Kasumi-1 (cell line): ENCODE measurements around the gene STX18.
"Not testable (repeated sequence)": the region's sequence is repeated elsewhere in the genome, so short reads cannot be mapped to it uniquely, and the experiment has no call there.

Experiments
- DNase-seq, 2 experiments: peaks; one replicate each; lab custom pipeline; 2025; lab: John Stamatoyannopoulos, UW

The STX18 gene

GRCh38 chr4:4507923-4508322 lies 33.9 kb downstream of the STX18 start:
- peak in 1 of 2 experiments; percentile 11 for DNase-seq

DNA sequence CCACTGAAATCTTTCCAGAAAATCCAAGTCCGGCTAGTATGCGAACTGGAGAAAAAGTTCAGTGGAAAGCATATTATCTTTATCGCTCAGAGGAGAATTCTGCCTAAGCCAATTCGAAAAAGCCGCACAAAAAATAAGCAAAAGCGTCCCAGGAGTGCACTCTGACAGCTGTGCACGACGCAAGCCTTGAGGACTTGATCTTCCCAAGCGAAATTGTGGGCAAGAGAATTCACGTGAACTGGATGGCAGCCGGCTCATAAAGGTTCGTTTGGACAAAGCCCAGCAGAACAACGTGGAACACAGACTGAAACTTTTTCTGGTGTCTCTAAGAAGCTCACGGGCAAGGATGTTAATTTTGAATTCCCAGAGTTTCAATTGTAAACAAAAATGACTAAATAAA lies 34.4 kb downstream of the STX18 start:
- no peak for DNase-seq

DNA sequence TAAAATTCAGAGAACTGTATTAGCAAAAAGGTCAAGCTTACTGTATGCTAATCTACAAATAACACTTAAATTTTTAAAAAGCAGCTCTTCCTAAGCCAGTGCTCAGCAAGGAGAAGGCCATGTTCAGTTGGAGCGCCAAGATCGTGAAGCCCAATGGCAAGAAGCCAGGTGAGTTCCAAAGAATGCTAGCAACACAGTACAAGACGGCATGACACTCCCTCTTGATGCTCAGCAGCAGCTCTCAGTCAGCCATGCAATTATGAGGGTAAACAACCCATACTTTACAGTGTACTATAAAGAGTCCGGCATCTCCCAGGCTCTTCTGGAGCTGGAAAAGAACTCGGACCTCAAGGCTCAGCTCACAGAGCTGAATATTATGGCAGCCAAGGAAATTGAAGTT lies 34.9 kb downstream of the STX18 start:
- no peak for DNase-seq

DNA sequence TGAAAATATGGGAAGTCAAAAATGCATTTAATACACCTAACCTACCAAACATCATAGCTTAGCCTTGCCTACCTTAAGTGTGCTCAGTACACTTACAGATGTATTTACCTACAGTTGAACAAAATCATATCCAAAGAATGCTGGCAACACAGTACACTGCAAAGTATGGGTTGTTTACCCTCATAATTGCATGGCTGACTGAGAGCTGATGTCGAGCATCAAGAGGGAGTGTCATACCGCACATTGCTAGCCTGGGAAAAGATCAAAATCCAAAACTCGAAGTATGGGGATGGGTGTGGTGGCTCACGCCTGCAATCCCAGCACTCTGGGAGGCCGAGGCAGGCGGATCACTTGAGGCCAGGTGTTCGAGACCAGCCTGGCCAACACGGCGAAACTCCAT lies 36.6 kb downstream of the STX18 start:
- not testable (repeated sequence) for DNase-seq

DNA sequence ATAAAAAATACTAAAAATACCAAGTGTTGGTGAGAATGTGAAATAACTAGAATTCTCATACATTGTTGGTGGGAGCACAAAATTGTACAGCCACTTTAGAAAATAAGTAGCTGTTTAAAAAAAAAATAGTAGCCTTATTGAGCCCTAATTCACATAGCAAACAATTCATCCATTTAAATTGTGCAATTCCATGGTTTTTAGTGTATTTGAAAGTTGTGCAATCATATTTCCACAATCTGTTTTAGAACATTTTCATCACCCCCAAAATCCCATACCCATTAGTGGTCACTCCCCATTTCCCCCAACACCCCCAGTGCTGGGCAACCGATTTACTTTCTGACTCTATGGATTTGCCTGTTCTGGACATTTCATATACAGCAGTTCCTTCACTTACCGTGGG lies 37.1 kb downstream of the STX18 start:
- no peak for DNase-seq

DNA sequence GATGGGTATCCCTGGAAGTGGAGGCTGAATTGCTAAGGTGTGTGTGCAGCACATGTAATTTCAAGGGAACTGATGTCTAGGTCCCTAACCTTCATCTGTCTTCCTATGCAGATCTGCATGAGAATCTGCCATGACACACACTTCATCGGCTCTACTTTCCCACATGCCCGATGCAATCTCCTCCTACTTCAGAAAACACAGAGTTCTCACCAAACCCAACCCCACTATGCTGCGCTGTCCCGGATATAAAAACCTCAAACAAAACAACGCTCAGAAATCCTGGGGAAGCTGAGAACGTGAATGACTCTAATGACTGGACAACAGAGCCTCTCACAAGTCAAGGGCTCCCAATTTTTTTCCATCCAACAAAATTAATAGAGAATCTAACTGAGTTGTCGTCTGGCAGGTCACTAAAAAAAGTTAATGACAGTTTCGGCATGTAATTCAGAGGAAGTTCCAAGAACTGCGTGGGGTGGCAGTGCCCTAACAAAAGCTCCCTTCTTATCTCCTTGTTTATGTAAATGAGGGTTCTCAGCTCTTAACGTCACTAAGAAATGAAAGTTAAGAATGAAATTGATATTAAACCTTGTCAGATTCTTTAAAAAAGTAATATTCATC lies 39.0 kb downstream of the STX18 start:
- DNase-seq, result peak; percentile 61 to 77

DNA sequence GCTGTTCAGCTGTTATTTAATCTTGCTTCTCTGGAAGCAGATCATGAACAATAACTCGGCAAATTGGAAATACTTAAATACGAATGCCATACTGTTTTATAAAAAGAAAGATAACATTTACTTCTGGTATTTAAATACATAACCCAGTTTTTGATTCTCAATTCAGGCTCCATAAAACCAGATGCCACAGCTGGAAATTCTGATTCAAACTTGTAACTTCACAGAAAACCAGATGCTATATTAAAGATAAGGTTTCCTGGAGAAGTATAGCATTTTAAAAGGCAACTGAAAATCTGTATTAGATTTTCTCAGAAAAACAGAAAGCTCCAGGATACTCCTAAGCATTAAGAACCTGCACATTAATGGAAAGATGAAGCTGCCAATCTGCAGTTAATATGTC lies 40.2 kb downstream of the STX18 start:
- DNase-seq, result no peak

DNA sequence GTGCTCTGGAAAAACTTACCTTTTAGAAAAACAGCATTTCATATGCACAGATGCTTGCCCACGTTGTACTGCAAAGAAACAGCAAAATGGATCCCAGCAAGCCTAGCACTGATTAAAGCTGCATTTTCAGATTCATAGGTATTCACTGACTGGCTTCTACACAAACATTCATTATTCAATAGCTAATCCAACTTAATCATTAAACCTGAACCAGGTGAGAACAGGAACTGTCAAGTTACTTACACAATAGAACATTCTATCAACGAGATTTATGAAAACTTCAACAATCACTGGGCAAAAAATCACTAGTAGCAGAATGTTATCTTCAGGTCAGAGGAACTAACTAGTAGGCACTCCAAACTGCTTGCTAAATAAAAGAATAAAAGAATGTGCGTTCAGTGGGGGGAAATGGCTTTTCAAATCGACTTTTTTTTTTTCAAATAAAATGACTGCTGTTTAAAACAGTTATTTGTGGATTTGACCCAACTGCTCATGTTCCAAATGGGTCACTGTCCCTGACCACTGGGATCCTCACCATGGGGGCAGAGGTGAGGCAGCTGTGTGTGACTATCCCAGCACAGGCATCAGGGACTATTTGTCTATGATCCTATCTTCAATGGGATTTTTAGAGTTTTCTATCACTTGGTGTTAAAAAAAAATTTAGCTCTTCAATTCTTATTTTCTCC lies 42.3 kb downstream of the STX18 start:
- no peak for DNase-seq

- no peak for DNase-seq
These were observed 45.1 kb downstream of the STX18 start for GRCh38 chr4:4496592-4497372.

- DNase-seq, result no peak
These were observed 47.0 kb downstream of the STX18 start for GRCh38 chr4:4494882-4495281.

GRCh38 chr4:4492161-4492847 lies 49.5 kb downstream of the STX18 start:
- DNase-seq, result no peak

- DNase-seq, result no peak
These were observed 50.4 kb downstream of the STX18 start for GRCh38 chr4:4491396-4491893.

GRCh38 chr4:4490816-4491215 lies 51.0 kb downstream of the STX18 start:
- DNase-seq, result no peak

- DNase-seq, result no peak
These were observed 51.8 kb downstream of the STX18 start for GRCh38 chr4:4490041-4490440.

GRCh38 chr4:4488405-4489404 lies 53.1 kb downstream of the STX18 start:
- peak; percentile 75 to 86 for DNase-seq

GRCh38 chr4:4486969-4487368 lies 54.9 kb downstream of the STX18 start:
- DNase-seq, result no peak

- no peak for DNase-seq
These were observed 56.0 kb downstream of the STX18 start for GRCh38 chr4:4485806-4486205.

DNA sequence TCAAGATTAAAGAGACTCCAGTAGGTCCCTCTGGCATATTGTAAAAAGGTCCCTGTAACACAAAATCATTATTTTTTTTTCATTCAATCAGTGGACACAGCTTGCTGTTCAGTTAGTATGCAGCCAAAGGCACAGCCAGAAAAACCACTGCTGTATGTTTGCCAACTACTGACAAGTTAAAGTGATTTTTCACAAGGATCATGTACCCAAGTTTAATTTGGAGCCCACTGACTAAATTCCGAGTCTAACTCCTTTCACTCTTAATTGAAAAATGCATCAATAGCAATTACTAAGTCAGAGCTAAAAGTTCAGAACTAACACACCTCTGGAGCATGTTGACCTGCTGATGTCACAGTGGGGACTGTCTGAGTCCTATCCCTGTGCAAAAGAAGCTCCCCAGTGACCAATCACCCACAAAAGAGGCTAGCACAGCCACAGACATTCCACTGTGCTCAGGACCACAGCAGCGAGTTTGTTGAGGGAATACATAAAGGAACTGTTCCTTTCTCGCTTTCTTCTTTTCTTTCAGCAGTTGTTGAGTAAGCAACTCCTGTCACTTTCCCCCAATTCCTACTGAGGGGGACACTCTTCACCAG lies 60.4 kb downstream of the STX18 start:
- DNase-seq, result no peak

GRCh38 chr4:4480685-4481398 lies 61.0 kb downstream of the STX18 start:
- peak; percentile 43 to 53 for DNase-seq

DNA sequence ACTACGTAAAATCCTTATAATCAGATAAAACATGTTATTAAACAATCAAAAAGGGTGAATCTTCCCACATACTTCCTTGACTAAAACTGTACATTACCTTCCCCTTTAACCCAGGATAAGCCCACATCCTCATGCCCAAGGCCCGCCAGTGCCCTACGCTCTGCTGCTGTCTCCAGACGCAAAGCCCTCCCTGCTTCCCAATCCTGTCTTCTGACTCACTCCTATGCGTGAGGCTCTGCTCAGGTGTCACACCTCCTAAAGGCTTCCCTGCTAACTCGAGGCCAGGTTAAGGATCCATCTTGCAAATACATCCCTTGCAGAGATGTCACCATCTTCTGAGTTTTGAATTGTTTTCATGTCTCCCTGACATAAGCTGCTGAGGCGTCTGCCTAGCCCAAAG lies 61.6 kb downstream of the STX18 start:
- DNase-seq, result no peak
